Measurements from ENCODE around the gene KIAA1549. TPM values are rescaled to one million over a fixed set of nuclear protein-coding genes. Genes with fewer than 3 reads are reported as not detected.

The KIAA1549 gene
- total RNA-seq = 2.3 TPM in 2 replicates

DNA sequence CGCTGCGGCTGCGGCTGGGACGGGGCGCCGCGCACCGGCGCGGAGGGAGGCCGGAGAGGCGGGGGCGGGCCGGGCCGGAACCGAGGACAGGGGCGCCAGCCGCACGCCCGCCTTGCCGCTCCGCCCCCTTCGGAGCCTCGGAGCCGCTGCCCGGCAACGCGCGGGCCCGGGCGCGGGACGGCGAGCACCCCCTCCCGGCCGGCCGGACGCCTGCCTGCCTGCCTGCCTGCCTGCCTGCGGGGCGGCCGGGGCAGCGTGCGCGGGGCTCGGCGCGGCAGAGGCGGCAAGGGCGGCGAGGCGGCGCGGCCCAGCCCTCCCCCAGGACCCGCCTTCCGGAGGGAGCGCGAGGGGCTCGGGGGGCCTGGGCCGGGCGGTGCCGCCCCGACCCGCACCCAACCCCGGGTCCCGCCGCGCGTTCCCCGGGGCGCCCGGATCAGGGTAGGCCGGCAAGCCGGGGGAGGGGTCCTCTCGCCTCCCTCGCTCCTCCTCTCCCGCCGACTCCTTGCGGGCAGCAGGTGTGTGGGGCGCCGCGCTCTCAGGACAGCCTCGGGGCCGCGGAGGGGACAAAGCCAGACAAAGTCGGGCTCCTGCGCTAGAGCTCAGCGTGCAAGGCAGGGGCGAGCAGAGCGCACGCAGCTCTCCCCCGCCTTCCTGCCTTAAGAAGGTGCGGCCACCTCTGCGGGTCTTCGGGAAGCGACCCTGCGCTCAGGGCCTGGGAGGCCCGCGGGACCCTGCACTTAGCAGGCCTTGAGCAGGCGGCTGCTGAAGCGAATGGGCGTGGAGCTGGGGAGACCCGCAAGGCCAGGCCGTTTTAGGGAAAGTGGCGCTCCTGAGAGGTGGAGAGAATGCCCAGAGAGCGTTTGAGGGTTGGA is at the start of gene KIAA1549:
Gene KIAA1549, minus strand, starts transcription at position 58 of the 872 bp plus-strand sequence. CDS start 120 bp downstream, outside the sequence.

DNA sequence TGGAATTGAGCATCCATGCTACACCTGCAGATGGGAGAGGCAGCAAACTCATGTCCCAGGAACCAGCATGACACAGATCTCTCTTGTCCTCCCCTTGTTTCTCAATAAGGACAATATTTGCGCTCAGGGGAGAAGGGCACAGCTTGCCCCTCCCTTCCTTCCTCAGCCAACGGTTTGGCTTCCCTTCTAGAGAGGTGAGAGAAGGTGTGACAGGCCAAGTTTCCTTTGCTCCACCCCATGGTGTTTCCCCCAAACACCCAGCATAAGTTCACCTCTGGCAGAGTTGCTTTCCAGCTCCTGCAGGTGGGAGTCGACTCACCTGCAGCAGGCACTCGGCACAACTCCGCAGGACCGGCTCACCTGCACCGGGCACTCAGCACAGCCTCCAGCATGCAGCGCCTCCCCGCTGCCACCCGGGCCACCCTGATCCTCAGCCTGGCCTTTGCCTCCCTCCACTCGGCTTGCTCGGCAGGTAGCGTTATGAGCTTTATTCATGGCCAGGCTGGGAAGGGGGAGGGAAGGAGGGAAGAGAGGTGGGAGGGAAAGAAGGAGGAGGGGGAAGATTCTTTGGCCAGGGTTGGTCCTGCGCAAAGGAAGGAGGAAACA is 183.4 kb downstream of the KIAA1549 start, which contains the start of the genes ATP6V0A4 and TMEM213:
Gene ATP6V0A4, minus strand, starts transcription at position 482 of the 606 bp plus-strand sequence. CDS start 26,949 bp downstream, outside the sequence.
Gene TMEM213, plus strand, starts transcription at position 280 of the 606 bp plus-strand sequence. Its CDS starts 111 bp downstream, at position 391.

Other genes starting within 250 kb of the KIAA1549 start
- gene TMEM213, start 183.4 kb downstream of the KIAA1549 start, total RNA-seq = not detected in 2 replicates
- gene ATP6V0A4, start 183.2 kb downstream of the KIAA1549 start, total RNA-seq = 0.18 TPM in 1 of 2 replicates, not detected in the other
- 8.9 and 19.9 TPM in 2 replicates for gene ZC3HAV1L, start 54.7 kb upstream of the KIAA1549 start, total RNA-seq
- gene ZC3HAV1, start 128.3 kb upstream of the KIAA1549 start, total RNA-seq = 24.0 and 38.4 TPM in 2 replicates
- gene UBN2, start 249.8 kb upstream of the KIAA1549 start, total RNA-seq = 3.1 and 5.0 TPM in 2 replicates